Measurements from ENCODE around the gene SPCS3.
A peak's percentile ranks its signal among the peaks of the same experiment; 100 is the strongest.
"Not testable (repeated sequence)": the region's sequence is repeated elsewhere in the genome, so short reads cannot be mapped to it uniquely, and the experiment has no call there.

The SPCS3 gene

GRCh38 chr4:176319704-176320339 is at the start of gene SPCS3:
SPCS3 (plus strand) TSS chr4:176319966; CDS start chr4:176320077, 111 bp downstream.
- peak; percentile 87 to 94 for DNase-seq (ENCODE audit: low read depth in 2 of 2)

- DNase-seq (ENCODE audit: low read depth in 2 of 2): no peak
These were observed 49.1 kb upstream of the SPCS3 start for GRCh38 chr4:176270669-176271068.

- no peak for DNase-seq (ENCODE audit: low read depth in 2 of 2)
These were observed 48.0 kb upstream of the SPCS3 start for GRCh38 chr4:176271749-176272148.

GRCh38 chr4:176272799-176273198 is 47.0 kb upstream of the SPCS3 start:
- DNase-seq (ENCODE audit: low read depth in 2 of 2): no peak

- DNase-seq (ENCODE audit: low read depth in 2 of 2): no peak
These were observed 46.0 kb upstream of the SPCS3 start for GRCh38 chr4:176273736-176274135.

- DNase-seq (ENCODE audit: low read depth in 2 of 2): no peak
These were observed 45.3 kb upstream of the SPCS3 start for GRCh38 chr4:176274441-176274840.

GRCh38 chr4:176276710-176277109 is 43.1 kb upstream of the SPCS3 start:
- DNase-seq (ENCODE audit: low read depth in 2 of 2): no peak

GRCh38 chr4:176277162-176277904 is 42.4 kb upstream of the SPCS3 start:
- DNase-seq (ENCODE audit: low read depth in 2 of 2): no peak

GRCh38 chr4:176279560-176279959 is 40.2 kb upstream of the SPCS3 start:
- not testable (repeated sequence) for DNase-seq (ENCODE audit: low read depth in 2 of 2)

- DNase-seq (ENCODE audit: low read depth in 2 of 2): no peak
These were observed 33.0 kb upstream of the SPCS3 start for GRCh38 chr4:176286728-176287127.

- DNase-seq (ENCODE audit: low read depth in 2 of 2): no peak
These were observed 32.2 kb upstream of the SPCS3 start for GRCh38 chr4:176287546-176287945.

- DNase-seq (ENCODE audit: low read depth in 2 of 2): no peak
These were observed 31.7 kb upstream of the SPCS3 start for GRCh38 chr4:176288020-176288419.

GRCh38 chr4:176289561-176289960 is 30.2 kb upstream of the SPCS3 start:
- DNase-seq (ENCODE audit: low read depth in 2 of 2): no peak

GRCh38 chr4:176290520-176290919 is 29.2 kb upstream of the SPCS3 start:
- DNase-seq (ENCODE audit: low read depth in 2 of 2): no peak

GRCh38 chr4:176291748-176292147 is 28.0 kb upstream of the SPCS3 start:
- DNase-seq (ENCODE audit: low read depth in 2 of 2): no peak

GRCh38 chr4:176292920-176293319 is 26.8 kb upstream of the SPCS3 start:
- no peak for DNase-seq (ENCODE audit: low read depth in 2 of 2)

GRCh38 chr4:176293660-176294059 is 26.1 kb upstream of the SPCS3 start:
- no peak for DNase-seq (ENCODE audit: low read depth in 2 of 2)

- not testable (repeated sequence) for DNase-seq (ENCODE audit: low read depth in 2 of 2)
These were observed 23.9 kb upstream of the SPCS3 start for GRCh38 chr4:176295907-176296306.

- DNase-seq (ENCODE audit: low read depth in 2 of 2): no peak
These were observed 21.1 kb upstream of the SPCS3 start for GRCh38 chr4:176298664-176299063.

GRCh38 chr4:176300036-176300435 is 19.7 kb upstream of the SPCS3 start:
- DNase-seq (ENCODE audit: low read depth in 2 of 2): no peak

GRCh38 chr4:176300565-176300964 is 19.2 kb upstream of the SPCS3 start:
- no peak for DNase-seq (ENCODE audit: low read depth in 2 of 2)

- no peak for DNase-seq (ENCODE audit: low read depth in 2 of 2)
These were observed 17.2 kb upstream of the SPCS3 start for GRCh38 chr4:176302283-176303275.

All from stimulated activated CD8-positive, alpha-beta memory T cell treated with anti-CD3 and anti-CD28 coated beads, Interleukin-2, amount 100 ng/mL, for 1 hour (primary cell).